Keratinocyte (primary cell): Measurements from ENCODE around the gene EPHB3. TPM values are rescaled to one million over a fixed set of nuclear protein-coding genes. Genes with fewer than 3 reads are reported as not detected.

Experiments used
- DNase-seq: peaks from one replicate; pipeline ENCODE4 v3.0.0-alpha.2; 2011; ENCODE audit warnings: low read depth, missing footprints, low spot score
- FAIRE-seq: peaks from 2 replicates; lab custom pipeline; 2011; peaks lifted over from hg19 to GRCh38; lab: Jason Lieb, UNC
- H2AFZ ChIP-seq: 2 replicates; pipeline ENCODE4 v1.6.0; 2012; ENCODE audit warnings: low read length, control low read depth, inconsistent platforms; ENCODE audit not compliant: control insufficient read depth
- H3K27ac ChIP-seq: 2 replicates; pipeline ENCODE4 v1.5.1; 2011; ENCODE audit warnings: low read length; ENCODE audit not compliant: control insufficient read depth, insufficient read depth
- H3K27me3 ChIP-seq: 3 replicates; pipeline ENCODE4 v1.6.0; 2011; ENCODE audit warnings: low read length; ENCODE audit not compliant: control insufficient read depth, insufficient read depth; ENCODE audit errors: extremely low read depth
- H3K36me3 ChIP-seq, 2 experiments: 2 replicates in 1 of 2; 3 replicates in 1 of 2; pipeline ENCODE4 v1.5.1; 2011; ENCODE audit warnings: low read length in 2 of 2, mild to moderate bottlenecking in 1 of 2; ENCODE audit not compliant: control insufficient read depth in 2 of 2, insufficient read depth in 2 of 2; ENCODE audit errors: extremely low read depth in 1 of 2
- H3K4me1 ChIP-seq: 3 replicates; pipeline ENCODE4 v1.5.1; 2011; ENCODE audit warnings: low read length; ENCODE audit not compliant: control insufficient read depth, insufficient read depth; ENCODE audit errors: extremely low read depth
- H3K4me2 ChIP-seq: 3 replicates; pipeline ENCODE4 v1.6.0; 2011; ENCODE audit warnings: low read depth, low read length; ENCODE audit not compliant: control insufficient read depth, insufficient read depth; ENCODE audit errors: extremely low read depth
- H3K4me3 ChIP-seq, 3 experiments: fragments of 200-600 bp in 1 of 3; sonication (generic) in 1 of 3; 2 replicates in 2 of 3; 3 replicates in 1 of 3; pipeline ENCODE4 v1.5.1; 2011 to 2016; ENCODE audit warnings: low read length in 3 of 3, mild to moderate bottlenecking in 3 of 3, control low read depth in 2 of 3, inconsistent platforms in 1 of 3, low read depth in 1 of 3, mixed read lengths in 1 of 3, mixed run types in 1 of 3, moderate library complexity in 1 of 3; ENCODE audit not compliant: control insufficient read depth in 2 of 3, insufficient read depth in 2 of 3; ENCODE audit errors: extremely low read depth in 1 of 3
- H3K79me2 ChIP-seq: 2 replicates; pipeline ENCODE4 v1.6.0; 2012; ENCODE audit warnings: low read length; ENCODE audit not compliant: control insufficient read depth, insufficient read depth
- H3K9ac ChIP-seq: 3 replicates; pipeline ENCODE4 v1.6.0; 2011; ENCODE audit warnings: low read length; ENCODE audit not compliant: control insufficient read depth, insufficient read depth; ENCODE audit errors: extremely low read depth
- H3K9me1 ChIP-seq: 3 replicates; pipeline ENCODE4 v1.6.0; 2011; ENCODE audit warnings: low read length; ENCODE audit not compliant: control insufficient read depth, insufficient read depth; ENCODE audit errors: extremely low read depth
- H3K9me3 ChIP-seq: 2 replicates; pipeline ENCODE4 v1.5.1; 2012; ENCODE audit warnings: low read depth, low read length; ENCODE audit not compliant: control insufficient read depth
- H4K20me1 ChIP-seq: 3 replicates; pipeline ENCODE4 v1.6.0; 2011; ENCODE audit warnings: low read length; ENCODE audit not compliant: control insufficient read depth, insufficient read depth; ENCODE audit errors: extremely low read depth
- CTCF ChIP-seq, 3 experiments: IDR thresholded peaks in 1 of 3; conservative IDR thresholded peaks in 1 of 3; optimal IDR thresholded peaks in 1 of 3; 2 replicates in 2 of 3; 3 replicates in 1 of 3; pipeline versions ENCODE3 to v1.5.1; 2011; ENCODE audit warnings: low read length in 3 of 3, mild to moderate bottlenecking in 3 of 3, moderate library complexity in 2 of 3, control low read depth in 1 of 3, inconsistent platforms in 1 of 3; ENCODE audit not compliant: insufficient read depth in 2 of 3; ENCODE audit errors: extremely low read depth in 1 of 3
- EZH2 ChIP-seq: IDR thresholded peaks from one replicate; pipeline ENCODE4 v1.6.1; 2012; ENCODE audit warnings: inconsistent platforms, mild to moderate bottlenecking, low read length, moderate library complexity
- dilution Hi-C: fragments of 300-500 bp; cut with MboI; formaldehyde crosslinking; loops from one replicate; pipeline ENCODE4 v1.7.0; 2020; ENCODE audit warnings: low sequenced_read_pairs; ENCODE audit not compliant: extremely low pct_ligation_motif_present
- polyA plus RNA-seq, 5 experiments: library from polyadenylated mRNA; depleted of rRNA in 3 of 5; stranded (reverse) in 3 of 5; stranded (forward) in 1 of 5; unstranded in 1 of 5; fragments of >200 nt; gene quantifications; 1 replicate in 1 of 5; 2 replicates in 3 of 5; 3 replicates in 1 of 5; pipeline versions ENCODE4 v1.2.1 to v1.2.3, GENCODE V29; 2011 to 2012; ENCODE audit warnings: missing spikeins in 2 of 5, low read depth in 1 of 5, low replicate concordance in 1 of 5

EPHB3 gene
- polyA plus RNA-seq, 1 donor (not counting 4 experiments of a cell fraction or from before 2014, with no cell fraction given): 2.2 TPM

DNA sequence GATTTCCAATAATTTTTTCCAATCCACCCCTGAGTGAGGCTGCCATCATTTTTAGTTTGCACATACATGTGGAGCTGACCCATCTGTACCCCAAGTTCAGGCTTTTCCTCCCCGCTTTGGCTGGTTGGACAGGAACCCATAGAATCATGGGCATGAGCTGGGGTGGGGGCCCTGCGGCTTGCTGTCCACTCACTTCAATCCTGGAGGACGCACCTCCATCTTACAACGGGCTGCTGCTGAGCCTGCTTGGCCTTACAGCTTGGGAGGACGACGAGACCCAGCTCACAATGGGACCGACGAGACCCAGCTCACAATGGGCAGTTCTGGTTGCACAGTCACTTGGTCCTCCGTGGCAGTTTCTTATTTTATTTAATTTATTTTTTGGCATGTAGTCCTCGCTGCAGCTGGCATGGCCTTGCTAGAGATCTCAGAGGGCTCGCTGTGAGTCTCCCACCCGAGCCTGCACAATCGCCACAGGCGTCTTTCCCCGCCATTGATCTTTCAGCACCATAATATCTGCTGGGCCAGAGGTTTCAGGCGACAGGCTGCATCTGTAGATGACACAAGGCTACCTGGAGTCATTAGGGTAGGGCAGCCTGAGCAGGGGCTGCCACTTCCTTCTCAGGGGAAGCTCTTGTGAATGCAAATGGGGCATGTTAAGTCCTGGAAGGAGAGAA, 19.6 kb upstream of the EPHB3 start:
- no peak for FAIRE-seq
- dilution Hi-C loops: no loop called here
- no peak for DNase-seq

DNA sequence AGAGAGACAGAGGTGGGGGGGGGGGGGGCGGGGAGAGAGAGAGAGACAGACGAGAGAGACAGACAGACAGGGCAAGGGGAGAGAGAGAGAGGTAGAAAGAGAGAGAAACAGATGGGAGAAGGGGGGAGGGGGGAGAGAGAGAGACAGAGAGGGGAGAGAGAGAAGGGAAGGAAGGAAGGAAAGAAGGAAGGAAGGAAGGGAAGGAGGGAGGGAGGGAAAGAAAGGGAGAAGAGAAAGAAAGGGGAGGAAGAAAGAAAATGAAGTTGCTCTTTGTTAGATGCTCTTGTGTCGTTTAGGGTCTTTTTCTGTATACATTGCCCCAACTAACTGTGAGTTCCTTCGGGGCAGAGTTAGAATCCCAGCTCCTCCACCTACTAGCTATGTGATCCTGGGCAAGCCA, 19.0 kb upstream of the EPHB3 start:
- Histone ChIP-seq H3K27ac (no peak overlapping the region), H3K4me3 (no peak overlapping the region), H3K79me2 (no peaks in the 10 kb centered on the region), H3K4me2 (no peak overlapping the region), H3K9ac (no peak overlapping the region), H4K20me1 (no peaks in the 10 kb centered on the region), H2AFZ (no peak overlapping the region), H3K9me3 (no peaks in the 10 kb centered on the region), H3K4me1 (no peaks in the 10 kb centered on the region), H3K36me3 (no peaks in the 10 kb centered on the region), H3K9me1 (no peaks in the 10 kb centered on the region), H3K27me3 (peaks cover 7% of the 10 kb centered on the region)
- no peak for DNase-seq
- no peak for FAIRE-seq
- TF ChIP-seq EZH2 (no peak), CTCF (optimal IDR thresholded peaks at IDR 0.05 in 1 of 3, IDR thresholded peaks at IDR 0.05 in 1 of 3, conservative IDR thresholded peaks at IDR 0.05 in 1 of 3; ENCODE audit: extremely low read depth in 1 of 3, insufficient read depth in 2 of 3, low read length in 3 of 3) (no peak)
- dilution Hi-C loops: no loop called here

More for the DNA sequence above, 19.6 kb upstream of the EPHB3 start:
- no peak overlapping the region for H2AFZ ChIP-seq
- no peaks in the 10 kb centered on the region for H3K36me3 ChIP-seq
- no peaks in the 10 kb centered on the region for H3K79me2 ChIP-seq
- H4K20me1 ChIP-seq: no peaks in the 10 kb centered on the region
- no peak overlapping the region for H3K27ac ChIP-seq
- no peak overlapping the region for H3K9ac ChIP-seq
- no peaks in the 10 kb centered on the region for H3K4me1 ChIP-seq
- no peak overlapping the region for H3K4me3 ChIP-seq
- H3K9me1 ChIP-seq: no peaks in the 10 kb centered on the region
- TF ChIP-seq CTCF (optimal IDR thresholded peaks at IDR 0.05 in 1 of 3, IDR thresholded peaks at IDR 0.05 in 1 of 3, conservative IDR thresholded peaks at IDR 0.05 in 1 of 3; ENCODE audit: extremely low read depth in 1 of 3, insufficient read depth in 2 of 3, low read length in 3 of 3) (no peak), EZH2 (no peak)
- peaks cover 7% of the 10 kb centered on the region for H3K27me3 ChIP-seq
- H3K9me3 ChIP-seq: no peaks in the 10 kb centered on the region
- H3K4me2 ChIP-seq: no peak overlapping the region
